H1 (cell line): ENCODE results near the gene HOXB7. TPM values are rescaled to one million over a fixed set of nuclear protein-coding genes. Genes with fewer than 3 reads are reported as not detected.
A peak's percentile ranks its signal among the peaks of the same experiment; 100 is the strongest.

Source experiments
- SUZ12 ChIP-seq: fragments of 200-600 bp; sonication (generic); IDR thresholded peaks from 2 replicates; pipeline ENCODE4 v1.6.1; 2012; ENCODE audit warnings: mild to moderate bottlenecking, inconsistent platforms, low read length, moderate library complexity, mixed read lengths
- polyA plus RNA-seq, 7 experiments: library from polyadenylated mRNA; depleted of rRNA in 3 of 7; stranded (reverse) in 5 of 7; unstranded in 2 of 7; fragments of >200 nt in 5 of 7; fragments of 200-250 nt in 2 of 7; gene quantifications; 1 replicate in 5 of 7; 2 replicates in 1 of 7; 4 replicates in 1 of 7; pipeline versions ENCODE4 v1.2.1 to v1.2.3, GENCODE V29; 2011 to 2013; ENCODE audit warnings: missing spikeins in 2 of 7, mixed read lengths in 2 of 7
- total RNA-seq: library from RNA; stranded (reverse); fragmentation: NEBNext Ultra II Directional; extraction: Animal tissue kit (Norgen Biotek cat#: 25700); gene quantifications from 2 replicates; pipeline ENCODE4 v1.2.1, GENCODE V29; 2021

HOXB7 gene
- total and polyA plus RNA-seq, 2 of the 8 experiments (the other 6 are each of a cell fraction or from before 2014, with no cell fraction given) = not detected

- peak; percentile 88 for TF ChIP-seq SUZ12
Measured at GRCh38 chr17:48559122-48559839, 51.5 kb downstream of the HOXB7 start (continued).
